ENCODE data around the gene CBL.

Gene CBL

GRCh38 chr11:119351232-119351631 is 145.1 kb downstream of the CBL start:
- DNase-seq: no peak

GRCh38 chr11:119352857-119353260 is 146.7 kb downstream of the CBL start:
- DNase-seq: no peak

GRCh38 chr11:119355091-119355843 is 149.1 kb downstream of the CBL start:
- no peak for DNase-seq

GRCh38 chr11:119356349-119357031 is 150.4 kb downstream of the CBL start:
- DNase-seq: peak; percentile 88

- no peak for DNase-seq
Observed at GRCh38 chr11:119357074-119357473, 150.9 kb downstream of the CBL start.
